GM18502 (cell line): ENCODE results near the gene MOB3A.

Experiments
- ATAC-seq: cut with Tn5 transposase; IDR thresholded peaks from one replicate; pipeline ENCODE4 v1.9.1; 2021; ENCODE audit warnings: mild to moderate bottlenecking; ENCODE audit not compliant: unreplicated experiment, poor library complexity

Gene MOB3A

DNA sequence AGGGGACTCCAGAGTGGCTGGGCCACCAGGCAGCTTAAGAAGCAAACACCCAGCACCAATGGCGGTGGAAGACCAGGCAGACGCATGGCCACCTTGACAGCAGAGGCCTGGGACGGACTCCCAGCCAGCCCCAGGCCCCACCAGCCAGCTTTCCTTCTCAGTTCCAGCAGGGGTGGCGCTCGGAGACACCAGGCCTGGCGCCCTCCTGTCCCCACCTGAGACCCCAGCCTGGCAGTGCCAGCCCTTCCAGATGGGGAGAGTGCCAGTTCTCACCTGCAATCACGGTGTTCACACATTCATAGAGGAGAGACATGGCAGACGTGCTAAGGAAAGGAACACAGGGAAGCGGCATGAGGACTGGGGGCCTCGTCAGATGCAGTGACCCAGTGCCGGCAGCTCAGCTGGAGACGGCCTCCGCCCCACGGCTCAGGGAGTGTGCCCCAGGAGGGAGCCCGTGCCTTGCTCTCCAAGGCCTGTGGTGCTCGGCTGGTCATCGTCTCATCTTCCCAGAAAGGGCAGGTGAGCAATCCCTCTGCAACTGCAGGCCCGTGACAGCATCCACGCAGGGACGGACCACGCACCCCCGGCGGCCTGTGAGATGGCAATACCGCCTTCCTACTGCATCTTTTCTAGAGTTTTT lies 30.9 kb upstream of the MOB3A start:
- ATAC-seq: no peak

DNA sequence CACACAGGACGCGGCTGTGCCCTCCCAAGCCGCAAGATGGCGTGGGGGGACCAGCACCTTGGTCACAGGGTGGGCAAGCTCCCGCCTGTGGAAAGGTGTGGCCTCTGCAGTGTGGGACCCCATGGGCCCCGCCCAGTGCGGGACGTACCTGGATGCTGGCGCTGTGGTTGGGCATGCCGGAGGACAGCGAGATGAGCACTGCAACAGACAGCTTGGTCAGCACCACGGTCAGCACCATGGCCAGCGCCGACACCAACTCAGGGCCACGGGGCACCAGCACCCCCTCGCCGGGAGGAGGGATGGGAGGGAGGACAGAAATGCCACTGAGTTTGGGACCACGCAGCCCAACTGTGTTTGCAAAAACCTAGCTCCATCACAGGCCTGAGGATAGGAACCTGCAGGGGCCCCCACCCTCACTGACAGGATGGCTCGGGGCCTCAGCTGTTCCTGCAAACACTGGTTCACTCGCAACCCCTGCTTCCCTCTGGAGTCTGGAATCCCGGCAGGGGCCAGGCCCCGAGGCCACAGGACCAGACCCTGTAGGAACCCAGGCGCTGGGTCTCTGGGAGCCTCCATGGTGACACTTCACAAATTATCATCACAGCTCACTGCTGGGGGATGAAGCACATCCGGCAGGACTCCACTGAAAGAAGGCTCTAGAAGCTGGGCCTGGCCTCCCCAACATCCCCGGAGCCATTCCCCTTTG lies 27.7 kb upstream of the MOB3A start:
- ATAC-seq: no peak

- no peak for ATAC-seq
Measured at GRCh38 chr19:2122982-2123381, 26.9 kb upstream of the MOB3A start.

DNA sequence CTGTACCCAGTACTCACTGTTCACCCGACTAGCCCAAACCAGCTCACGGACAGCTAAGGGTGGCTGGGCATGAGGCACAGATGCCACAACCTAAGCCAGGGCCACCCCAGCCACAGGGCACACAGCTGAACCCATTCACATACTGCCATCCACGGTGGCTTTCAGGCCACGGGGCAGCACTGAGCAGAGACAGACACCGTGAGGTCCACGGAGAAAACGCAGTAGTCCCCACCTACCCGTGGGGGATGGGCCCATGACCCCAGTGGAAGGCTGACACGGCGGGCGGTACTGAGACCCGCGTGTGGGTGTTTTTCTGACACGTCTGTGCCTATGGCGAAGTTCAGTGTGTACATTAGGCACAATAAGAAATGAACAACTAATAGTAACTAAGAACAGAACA lies 26.1 kb upstream of the MOB3A start:
- no peak for ATAC-seq

DNA sequence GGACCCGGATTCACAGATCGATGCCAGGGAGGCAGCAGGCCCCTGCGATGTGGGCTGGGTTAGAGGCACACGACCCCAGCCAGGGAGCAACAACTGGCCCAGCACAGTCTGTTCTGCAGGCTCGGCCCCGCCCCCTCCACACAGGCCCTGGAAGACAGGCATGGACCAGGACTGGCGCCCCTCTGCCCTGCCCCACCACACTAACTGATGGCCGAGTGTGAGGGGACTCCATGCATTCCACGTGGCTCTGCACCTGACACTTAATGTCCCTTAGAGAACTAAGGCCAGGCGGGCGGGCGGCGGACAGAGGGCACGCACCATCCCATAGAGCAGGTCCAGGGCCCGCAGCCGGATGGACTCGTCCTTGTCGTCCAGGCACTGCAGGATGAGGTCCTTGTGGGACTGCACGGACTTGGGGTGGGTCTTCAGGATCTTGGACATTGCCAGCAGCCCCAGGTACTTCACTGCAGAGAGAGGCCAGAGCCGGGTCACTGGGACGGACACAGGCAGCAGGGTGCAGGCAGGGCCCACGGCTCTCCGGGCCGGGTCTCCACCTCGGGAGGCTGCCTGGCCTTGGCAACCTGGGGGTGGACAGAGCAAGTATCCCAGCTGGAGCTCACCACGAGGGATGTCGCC lies 25.4 kb upstream of the MOB3A start:
- ATAC-seq: no peak

DNA sequence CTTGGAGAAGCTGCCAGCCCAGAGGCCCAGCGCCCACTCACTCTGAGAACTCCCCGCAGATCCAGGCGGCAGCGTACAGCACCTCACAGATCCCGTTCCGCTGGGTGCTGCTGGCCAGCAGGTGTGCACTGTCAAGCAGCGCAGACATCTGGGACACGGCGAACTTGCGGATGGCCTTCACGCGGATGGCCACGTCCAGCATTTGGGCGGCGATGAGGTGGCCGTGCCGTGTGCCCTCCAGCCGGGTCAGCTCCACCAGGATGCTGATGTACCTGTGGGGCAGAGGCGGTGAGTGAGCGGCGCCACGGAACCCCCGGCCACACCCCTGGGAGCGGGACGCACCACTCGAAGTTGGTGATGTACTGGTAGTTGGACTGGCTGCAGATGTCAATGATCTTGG lies 24.7 kb upstream of the MOB3A start:
- ATAC-seq: no peak

GRCh38 chr19:2119921-2120785 lies 24.0 kb upstream of the MOB3A start:
- no peak for ATAC-seq

- no peak for ATAC-seq
Measured at GRCh38 chr19:2118438-2118837, 22.3 kb upstream of the MOB3A start.

GRCh38 chr19:2117215-2117960 lies 21.3 kb upstream of the MOB3A start:
- no peak for ATAC-seq

GRCh38 chr19:2116507-2116906 lies 20.4 kb upstream of the MOB3A start:
- no peak for ATAC-seq

GRCh38 chr19:2115911-2116426 lies 19.8 kb upstream of the MOB3A start:
- ATAC-seq: no peak

DNA sequence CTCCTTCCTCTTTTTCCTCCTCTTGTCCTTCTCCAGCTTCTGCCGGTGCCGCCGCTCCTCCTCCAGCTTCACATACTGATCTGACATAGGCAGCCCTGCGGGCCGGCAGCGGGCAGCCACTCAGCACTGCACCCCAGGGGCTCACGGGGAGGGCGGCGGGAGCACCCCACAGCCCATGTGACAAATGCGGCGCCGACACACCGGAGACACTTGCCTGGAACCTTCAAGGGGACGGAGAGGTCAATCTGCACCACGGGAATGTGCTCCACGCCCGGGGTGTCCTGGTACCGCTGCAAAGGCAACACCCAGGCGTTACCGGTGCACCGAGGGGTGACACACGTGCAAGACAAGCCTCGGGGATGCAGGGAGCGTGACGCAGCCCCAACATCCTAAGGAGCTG lies 19.2 kb upstream of the MOB3A start:
- ATAC-seq: no peak

DNA sequence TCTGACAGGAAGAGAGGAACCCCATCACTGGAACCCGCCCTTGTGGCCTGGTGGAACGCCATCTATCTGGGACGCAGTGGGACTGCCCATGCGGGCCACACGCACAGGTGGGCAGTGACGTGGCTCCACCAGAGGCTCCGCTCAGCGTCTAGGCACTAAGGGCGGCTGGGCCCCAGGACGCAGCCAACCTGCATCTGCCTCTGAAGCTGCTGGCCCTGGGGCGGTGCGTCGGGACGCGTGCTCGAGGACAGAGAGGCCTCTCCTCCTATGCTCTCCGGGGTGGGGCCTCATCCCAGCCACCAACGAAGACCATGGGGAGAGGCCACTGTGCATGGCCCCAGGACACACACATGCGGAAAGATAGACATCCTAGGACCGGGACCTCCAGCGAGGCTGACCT lies 18.7 kb upstream of the MOB3A start:
- ATAC-seq: no peak

GRCh38 chr19:2114218-2114617 lies 18.1 kb upstream of the MOB3A start:
- ATAC-seq: no peak

- ATAC-seq: no peak
Measured at GRCh38 chr19:2113439-2114211, 17.5 kb upstream of the MOB3A start.

- ATAC-seq: no peak
Measured at GRCh38 chr19:2112516-2113320, 16.6 kb upstream of the MOB3A start.

GRCh38 chr19:2111886-2112285 lies 15.8 kb upstream of the MOB3A start:
- ATAC-seq: no peak

DNA sequence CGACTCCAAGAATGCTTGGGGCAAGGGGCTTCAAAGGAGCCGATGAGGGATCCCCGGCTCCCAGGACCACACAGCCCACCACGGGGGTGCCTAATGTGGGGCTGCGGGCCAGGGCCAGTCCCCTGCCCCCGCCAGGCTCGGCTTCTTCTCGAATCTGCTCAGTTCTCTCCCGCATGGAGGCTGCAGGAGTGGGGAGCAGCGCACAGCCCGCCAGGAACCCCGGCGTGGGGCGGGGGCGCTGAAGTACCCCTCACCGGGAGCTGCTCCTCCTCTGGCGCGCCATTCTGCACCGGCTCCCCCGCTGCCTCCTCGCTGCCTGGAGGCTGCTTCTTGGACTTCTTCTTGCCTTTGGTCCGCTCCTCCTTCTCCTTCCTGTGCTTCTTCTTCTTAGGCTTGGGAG lies 15.3 kb upstream of the MOB3A start:
- ATAC-seq: no peak
